SJCRH30 (cell line): ENCODE data around the gene ACVR2B. TPM values are rescaled to one million over a fixed set of nuclear protein-coding genes. Genes with fewer than 3 reads are reported as not detected.
A peak's percentile ranks its signal among the peaks of the same experiment; 100 is the strongest.

ENCODE experiments used
- DNase-seq, 2 experiments: peaks; one replicate each; pipeline ENCODE4 v3.0.0-alpha.2; 2015 to 2020
- H3K27ac ChIP-seq: fragments of 250-450 bp; sonication (Bioruptor Pico); 2 replicates; pipeline ENCODE4 v1.5.1; 2020; ENCODE audit warnings: mild to moderate bottlenecking, moderate library complexity
- H3K27me3 ChIP-seq: fragments of 250-450 bp; sonication (Bioruptor Pico); 2 replicates; pipeline ENCODE4 v1.5.1; 2020; ENCODE audit warnings: mild to moderate bottlenecking, moderate library complexity
- H3K36me3 ChIP-seq: fragments of 250-450 bp; sonication (Bioruptor Pico); 2 replicates; pipeline ENCODE4 v1.5.1; 2020; ENCODE audit warnings: mild to moderate bottlenecking, moderate library complexity
- H3K4me1 ChIP-seq: fragments of 250-450 bp; sonication (Bioruptor Pico); 2 replicates; pipeline ENCODE4 v1.5.1; 2020; ENCODE audit warnings: mild to moderate bottlenecking, moderate library complexity
- H3K4me3 ChIP-seq: fragments of 250-450 bp; sonication (Bioruptor Pico); 2 replicates; pipeline ENCODE4 v1.5.1; 2020; ENCODE audit warnings: mild to moderate bottlenecking, moderate library complexity
- H3K9me3 ChIP-seq: fragments of 250-450 bp; sonication (Bioruptor Pico); replicated peaks from 2 replicates; pipeline ENCODE4 v1.5.1; 2020; ENCODE audit warnings: mild to moderate bottlenecking, moderate library complexity
- total RNA-seq: library from RNA; depleted of rRNA; stranded (reverse); fragments of >200 nt; shearing (Covaris generic); gene quantifications from 2 replicates; pipeline ENCODE4 v1.2.3, GENCODE V29; 2014

Gene ACVR2B
- total RNA-seq, 1 experiment from 2014 or later, result 29.1 TPM

GRCh38 chr3:38454178-38454883, 641 bp downstream of the ACVR2B start:
- H3K4me1 ChIP-seq, result peaks cover 7% of the 10 kb centered on the region
- DNase-seq, result peak in 1 of 2 experiments; percentile 10
- H3K36me3 ChIP-seq, result no peaks in the 10 kb centered on the region
- peak overlapping the region; percentile 86 for H3K27ac ChIP-seq
- no peaks in the 10 kb centered on the region for H3K9me3 ChIP-seq
- no peaks in the 10 kb centered on the region for H3K27me3 ChIP-seq
- H3K4me3 ChIP-seq, result peak overlapping the region; percentile 91

- peak overlapping the region; percentile 86 for H3K27ac ChIP-seq
- peak; percentile 84 to 88 for DNase-seq
- peaks cover 14% of the 10 kb centered on the region for H3K4me1 ChIP-seq
- no peaks in the 10 kb centered on the region for H3K9me3 ChIP-seq
- H3K4me3 ChIP-seq, result peak overlapping the region; percentile 91
- no peaks in the 10 kb centered on the region for H3K36me3 ChIP-seq
- H3K27me3 ChIP-seq, result no peaks in the 10 kb centered on the region
Observed at GRCh38 chr3:38454884-38455638, 1.4 kb downstream of the ACVR2B start.

- peaks cover 21% of the 10 kb centered on the region for H3K4me1 ChIP-seq
- DNase-seq, result no peak
- H3K27me3 ChIP-seq, result no peaks in the 10 kb centered on the region
- H3K36me3 ChIP-seq, result no peaks in the 10 kb centered on the region
- peak overlapping the region; percentile 86 for H3K27ac ChIP-seq
- peak overlapping the region; percentile 91 for H3K4me3 ChIP-seq
- H3K9me3 ChIP-seq, result no peaks in the 10 kb centered on the region
Observed at GRCh38 chr3:38455639-38456430, 2.1 kb downstream of the ACVR2B start.

- H3K9me3 ChIP-seq, result no peaks in the 10 kb centered on the region
- no peaks in the 10 kb centered on the region for H3K36me3 ChIP-seq
- no peak overlapping the region for H3K4me3 ChIP-seq
- H3K4me1 ChIP-seq, result peaks cover 25% of the 10 kb centered on the region
- DNase-seq, result no peak
- no peaks in the 10 kb centered on the region for H3K27me3 ChIP-seq
- H3K27ac ChIP-seq, result no peak overlapping the region
Observed at GRCh38 chr3:38457111-38458003, 3.7 kb downstream of the ACVR2B start.

- no peaks in the 10 kb centered on the region for H3K9me3 ChIP-seq
- no peak overlapping the region for H3K4me3 ChIP-seq
- no peaks in the 10 kb centered on the region for H3K36me3 ChIP-seq
- DNase-seq, result peak; percentile 33 to 52
- peak overlapping the region; percentile 85; the same call in 1 of the 2 replicates for H3K27ac ChIP-seq
- no peaks in the 10 kb centered on the region for H3K27me3 ChIP-seq
- H3K4me1 ChIP-seq, result peaks cover 25% of the 10 kb centered on the region
Observed at GRCh38 chr3:38458796-38459498, 5.3 kb downstream of the ACVR2B start.

- Histone ChIP-seq H3K36me3 (no peaks in the 10 kb centered on the region), H3K4me3 (no peak overlapping the region), H3K4me1 (peaks cover 25% of the 10 kb centered on the region), H3K27ac (peak overlapping the region; percentile 85), H3K27me3 (no peaks in the 10 kb centered on the region), H3K9me3 (no peaks in the 10 kb centered on the region)
- peak in 1 of 2 experiments; percentile 3 for DNase-seq
Observed at GRCh38 chr3:38459499-38460048, 5.9 kb downstream of the ACVR2B start.

- Histone ChIP-seq H3K27ac (peak overlapping the region; percentile 85), H3K36me3 (no peaks in the 10 kb centered on the region), H3K9me3 (no peaks in the 10 kb centered on the region), H3K4me3 (peak overlapping the region; percentile 16), H3K4me1 (peaks cover 25% of the 10 kb centered on the region), H3K27me3 (no peaks in the 10 kb centered on the region)
- DNase-seq, result peak; percentile 75 to 88
Observed at GRCh38 chr3:38460377-38461270, 6.9 kb downstream of the ACVR2B start.

GRCh38 chr3:38465588-38466154, 12.0 kb downstream of the ACVR2B start:
- H3K27ac ChIP-seq, result no peak overlapping the region
- peaks cover 7% of the 10 kb centered on the region for H3K9me3 ChIP-seq
- no peak for DNase-seq
- no peaks in the 10 kb centered on the region for H3K36me3 ChIP-seq
- no peak overlapping the region for H3K4me3 ChIP-seq
- peaks cover 5% of the 10 kb centered on the region for H3K4me1 ChIP-seq
- no peaks in the 10 kb centered on the region for H3K27me3 ChIP-seq

- H3K9me3 ChIP-seq, result peaks cover 7% of the 10 kb centered on the region
- no peak overlapping the region for H3K27ac ChIP-seq
- no peaks in the 10 kb centered on the region for H3K27me3 ChIP-seq
- no peaks in the 10 kb centered on the region for H3K4me1 ChIP-seq
- no peak for DNase-seq
- no peaks in the 10 kb centered on the region for H3K36me3 ChIP-seq
- H3K4me3 ChIP-seq, result no peak overlapping the region
Observed at GRCh38 chr3:38468765-38469164, 15.1 kb downstream of the ACVR2B start.

GRCh38 chr3:38469852-38470251, 16.2 kb downstream of the ACVR2B start:
- Histone ChIP-seq H3K4me3 (no peak overlapping the region), H3K9me3 (peaks cover 7% of the 10 kb centered on the region), H3K4me1 (no peaks in the 10 kb centered on the region), H3K27ac (no peak overlapping the region), H3K27me3 (no peaks in the 10 kb centered on the region), H3K36me3 (no peaks in the 10 kb centered on the region)
- no peak for DNase-seq

GRCh38 chr3:38471260-38471857, 17.7 kb downstream of the ACVR2B start:
- Histone ChIP-seq H3K4me3 (no peak overlapping the region), H3K36me3 (no peaks in the 10 kb centered on the region), H3K27me3 (no peaks in the 10 kb centered on the region), H3K27ac (no peak overlapping the region), H3K4me1 (no peaks in the 10 kb centered on the region), H3K9me3 (peaks cover 5% of the 10 kb centered on the region)
- no peak for DNase-seq

- H3K27ac ChIP-seq, result no peak overlapping the region
- H3K9me3 ChIP-seq, result peaks cover 5% of the 10 kb centered on the region
- no peak overlapping the region for H3K4me3 ChIP-seq
- no peaks in the 10 kb centered on the region for H3K36me3 ChIP-seq
- H3K4me1 ChIP-seq, result no peaks in the 10 kb centered on the region
- no peaks in the 10 kb centered on the region for H3K27me3 ChIP-seq
- no peak for DNase-seq
Observed at GRCh38 chr3:38472342-38472741, 18.7 kb downstream of the ACVR2B start.
